Breast epithelium (tissue), 3 donors: Measurements from ENCODE around the gene GATC.

ENCODE experiments used
- CTCF ChIP-seq, 3 donors: fragments of 450-650 bp; IDR thresholded peaks; one replicate each; pipeline ENCODE4 v1.5.1; 2016 to 2017; ENCODE audit warnings: antibody characterized with exemption in 3 of 3, mild to moderate bottlenecking in 3 of 3, moderate library complexity in 3 of 3
- POLR2A ChIP-seq: fragments of 450-650 bp; IDR thresholded peaks from one replicate; pipeline ENCODE4 v1.6.1; 2016; ENCODE audit warnings: antibody characterized with exemption, mild to moderate bottlenecking, moderate library complexity
- POLR2AphosphoS5 ChIP-seq, 3 donors: sonication (generic); formaldehyde crosslinking; IDR thresholded peaks; one replicate each; pipeline ENCODE4 v1.6.1; 2017; ENCODE audit warnings: antibody characterized with exemption in 3 of 3

GRCh38 chr12:120468325-120468820 is 22.1 kb downstream of the GATC start:
- TF ChIP-seq CTCF (IDR thresholded peaks at IDR 0.05) (no peak), POLR2AphosphoS5 (IDR thresholded peaks at IDR 0.05) (no peak), POLR2A (no peak)
